Stomach (tissue), 4 donors: ENCODE data around the gene B4GALT4.

Experiments used
- CTCF ChIP-seq, 7 experiments: fragments of 450-650 bp in 4 of 7; fragments of 200-600 bp in 3 of 7; sonication (generic) in 3 of 7; IDR thresholded peaks; one replicate each; pipeline ENCODE4 v1.5.1; 2016 to 2019; ENCODE audit warnings: antibody characterized with exemption in 7 of 7, control low read depth in 2 of 7, mild to moderate bottlenecking in 1 of 7
- POLR2A ChIP-seq, 4 donors: fragments of 450-650 bp; IDR thresholded peaks; one replicate each; pipeline ENCODE4 v1.6.1; 2016; ENCODE audit warnings: antibody characterized with exemption in 4 of 4, control low read depth in 2 of 4, mild to moderate bottlenecking in 1 of 4, moderate library complexity in 1 of 4
- POLR2AphosphoS5 ChIP-seq, 3 donors: sonication (generic); formaldehyde crosslinking; IDR thresholded peaks; one replicate each; pipeline ENCODE4 v1.6.1; 2016; ENCODE audit warnings: antibody characterized with exemption in 3 of 3

DNA sequence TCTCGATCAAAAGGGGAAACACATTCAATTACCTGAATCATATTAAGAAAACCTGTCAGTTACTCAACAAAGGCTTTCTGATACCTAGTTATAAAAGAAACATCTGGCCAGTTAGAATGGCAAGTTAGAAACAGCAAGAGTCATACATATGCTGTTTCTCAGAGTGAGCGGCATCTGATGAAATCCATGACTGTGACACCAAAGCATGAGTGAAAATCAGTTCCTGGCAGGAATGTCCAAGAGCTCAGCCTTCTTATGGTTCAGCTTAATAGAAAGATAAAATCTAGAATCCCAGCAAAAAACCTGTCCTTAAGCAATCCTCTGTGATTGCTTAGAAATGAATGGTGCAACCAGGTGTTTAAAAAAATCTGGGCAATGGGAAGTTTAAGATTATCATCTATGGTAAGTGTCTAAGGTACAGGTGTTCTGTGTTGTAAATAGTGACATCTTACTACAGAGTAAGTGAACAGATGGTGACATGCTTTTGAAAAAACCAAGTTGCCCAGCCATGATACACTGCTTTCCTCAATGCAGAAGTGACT, 18.8 kb downstream of the B4GALT4 start:
- TF ChIP-seq CTCF (IDR thresholded peaks at IDR 0.05) (no peak), POLR2A (IDR thresholded peaks at IDR 0.05) (no peak), POLR2AphosphoS5 (IDR thresholded peaks at IDR 0.05) (no peak)
